ENCODE data around the gene BBC3. TPM values are rescaled to one million over a fixed set of nuclear protein-coding genes. Genes with fewer than 3 reads are reported as not detected.

BBC3 gene
- polyA plus RNA-seq, 1 donor from 2014 or later = 15.6 TPM

DNA sequence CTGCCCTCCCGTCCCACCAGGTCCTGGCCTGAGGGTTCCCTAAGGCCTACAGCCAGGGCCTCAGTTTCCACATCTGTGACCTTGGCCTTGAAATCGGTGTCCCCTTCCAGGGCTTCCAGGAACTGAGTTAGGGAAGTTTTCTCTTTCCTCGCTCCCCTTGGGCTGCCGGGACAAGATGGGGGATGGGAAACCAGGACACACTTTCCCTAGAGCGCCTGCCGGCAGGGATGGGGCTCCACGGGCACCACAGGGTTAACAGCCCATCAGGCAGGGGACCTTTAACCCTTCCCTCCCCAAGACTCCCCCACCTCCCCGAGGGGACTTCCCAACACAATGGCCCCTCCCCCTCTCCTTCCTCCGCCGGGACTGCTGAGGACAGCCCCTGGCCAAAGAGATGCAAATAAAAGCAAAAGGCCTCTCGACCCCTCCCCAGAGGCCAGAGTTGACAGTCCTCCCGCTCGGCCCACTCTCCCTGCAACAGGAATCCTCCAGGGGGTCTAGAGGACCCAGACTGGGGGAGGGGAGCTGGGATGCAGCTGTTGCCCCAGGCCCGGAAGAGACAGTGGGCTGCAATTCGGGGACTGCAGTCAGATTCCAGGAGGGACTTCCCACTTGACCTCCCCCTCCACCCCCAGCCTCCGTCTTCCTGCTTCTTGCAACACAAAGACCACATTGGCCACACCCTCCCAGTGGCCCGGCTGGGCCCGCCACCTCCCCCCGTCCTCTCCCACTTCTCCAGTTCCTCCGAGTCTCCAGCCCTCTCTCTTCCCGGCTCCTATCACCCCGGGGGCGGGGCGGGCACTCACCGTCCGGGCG lies 3.4 kb downstream of the BBC3 start:
- no peak for TF ChIP-seq EZH2 (IDR thresholded peaks at IDR 0.05; ENCODE audit: borderline replicate concordance, insufficient read depth, low read length, poor library complexity, severe bottlenecking)
- no peak for TF ChIP-seq EP300 (conservative IDR thresholded peaks at IDR 0.05; ENCODE audit: poor library complexity, severe bottlenecking)
- TF ChIP-seq, protein P1, sequence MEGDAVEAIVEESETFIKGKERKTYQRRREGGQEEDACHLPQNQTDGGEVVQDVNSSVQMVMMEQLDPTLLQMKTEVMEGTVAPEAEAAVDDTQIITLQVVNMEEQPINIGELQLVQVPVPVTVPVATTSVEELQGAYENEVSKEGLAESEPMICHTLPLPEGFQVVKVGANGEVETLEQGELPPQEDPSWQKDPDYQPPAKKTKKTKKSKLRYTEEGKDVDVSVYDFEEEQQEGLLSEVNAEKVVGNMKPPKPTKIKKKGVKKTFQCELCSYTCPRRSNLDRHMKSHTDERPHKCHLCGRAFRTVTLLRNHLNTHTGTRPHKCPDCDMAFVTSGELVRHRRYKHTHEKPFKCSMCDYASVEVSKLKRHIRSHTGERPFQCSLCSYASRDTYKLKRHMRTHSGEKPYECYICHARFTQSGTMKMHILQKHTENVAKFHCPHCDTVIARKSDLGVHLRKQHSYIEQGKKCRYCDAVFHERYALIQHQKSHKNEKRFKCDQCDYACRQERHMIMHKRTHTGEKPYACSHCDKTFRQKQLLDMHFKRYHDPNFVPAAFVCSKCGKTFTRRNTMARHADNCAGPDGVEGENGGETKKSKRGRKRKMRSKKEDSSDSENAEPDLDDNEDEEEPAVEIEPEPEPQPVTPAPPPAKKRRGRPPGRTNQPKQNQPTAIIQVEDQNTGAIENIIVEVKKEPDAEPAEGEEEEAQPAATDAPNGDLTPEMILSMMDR (IDR thresholded peaks at IDR 0.05; ENCODE audit: poor library complexity, severe bottlenecking) = no peak
- peak; percentile 13 for TF ChIP-seq REST (IDR thresholded peaks at IDR 0.05; ENCODE audit: borderline replicate concordance)
- Histone ChIP-seq H3K9me2 (ENCODE audit: insufficient read depth, low read length) (no peaks in the 10 kb centered on the region), H3K27me3 (ENCODE audit: insufficient read depth, low read depth, low read length) (no peaks in the 10 kb centered on the region), H3K27ac (ENCODE audit: low read length) (peak overlapping the region; percentile 75), H4K20me1 (ENCODE audit: insufficient read depth) (no peaks in the 10 kb centered on the region), H3K9ac (ENCODE audit: low read length) (peak overlapping the region; percentile 84), H3K36me3 (ENCODE audit: insufficient read depth, low read length) (no peaks in the 10 kb centered on the region), H3K4me3 (ENCODE audit: low read length) (peak overlapping the region; percentile 67), H3F3A (ENCODE audit: insufficient read depth, low read length, poor library complexity, severe bottlenecking) (no peaks in the 10 kb centered on the region), H3K79me2 (replicated peaks; ENCODE audit: insufficient read depth, low read length) (no peaks in the 10 kb centered on the region), H3K4me2 (ENCODE audit: low read length) (no peak overlapping the region), H3K9me3 (ENCODE audit: low read length) (no peaks in the 10 kb centered on the region), H2AFZ (ENCODE audit: low read depth, low read length) (no peak overlapping the region)

DNA sequence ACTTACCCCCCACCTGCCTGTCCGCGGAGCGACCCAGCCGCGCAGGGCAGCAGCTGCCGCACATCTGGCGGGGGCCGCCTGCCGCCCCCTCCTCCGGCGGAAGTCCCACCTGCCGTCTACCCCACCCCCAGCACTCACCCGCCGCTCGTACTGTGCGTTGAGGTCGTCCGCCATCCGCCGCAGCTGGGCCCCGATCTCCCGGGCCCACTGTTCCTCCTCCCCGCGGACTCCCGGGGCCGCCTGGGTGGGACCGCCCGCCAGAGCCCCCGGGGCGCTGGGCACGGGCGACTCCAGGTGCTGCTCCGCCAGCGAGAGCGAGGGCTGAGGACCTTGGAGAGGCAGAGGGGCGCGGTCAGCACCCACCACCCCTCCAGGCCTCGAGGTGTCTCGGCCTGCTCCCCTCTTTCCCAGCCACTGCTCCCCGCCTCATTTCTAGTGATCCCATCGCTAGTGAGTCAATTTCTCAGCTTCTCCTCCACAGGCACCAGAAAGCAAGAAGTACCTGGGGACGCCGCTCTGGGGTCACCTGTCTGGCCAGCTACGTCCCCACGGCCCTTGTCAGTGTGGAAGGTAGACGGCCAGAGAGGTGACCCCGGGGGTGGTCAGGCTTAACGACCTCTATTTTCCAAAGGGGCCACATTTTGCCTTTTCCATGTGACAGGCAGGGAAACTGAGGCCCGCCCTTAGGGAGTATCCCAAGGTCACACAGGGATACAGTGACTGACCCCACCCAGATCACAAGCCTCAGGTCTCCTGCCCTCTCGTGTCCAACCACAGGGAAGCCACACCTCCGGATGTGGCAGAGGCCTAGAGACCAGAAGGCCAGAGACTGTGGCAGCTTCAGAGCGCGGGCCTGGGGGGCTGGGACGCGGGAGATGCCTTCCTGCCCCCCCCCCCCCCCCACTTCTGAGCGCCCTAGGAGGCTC lies 4.3 kb downstream of the BBC3 start:
- no peaks in the 10 kb centered on the region for H3K79me2 ChIP-seq (replicated peaks; ENCODE audit: insufficient read depth, low read length)
- peak overlapping the region; percentile 67 for H3K4me3 ChIP-seq (ENCODE audit: low read length)
- no peaks in the 10 kb centered on the region for H4K20me1 ChIP-seq (ENCODE audit: insufficient read depth)
- peak overlapping the region; percentile 68 for H3K4me2 ChIP-seq (ENCODE audit: low read length)
- no peaks in the 10 kb centered on the region for H3K9me2 ChIP-seq (ENCODE audit: insufficient read depth, low read length)
- no peak for TF ChIP-seq SMC3 (conservative IDR thresholded peaks at IDR 0.05; ENCODE audit: poor library complexity)
- TF ChIP-seq, protein P1 (IDR thresholded peaks at IDR 0.05; ENCODE audit: poor library complexity, severe bottlenecking) = no peak
- no peak for TF ChIP-seq EZH2 (IDR thresholded peaks at IDR 0.05; ENCODE audit: borderline replicate concordance, insufficient read depth, low read length, poor library complexity, severe bottlenecking)
- no peak for TF ChIP-seq RAD21 (conservative IDR thresholded peaks at IDR 0.05)
- TF ChIP-seq MXI1 (conservative IDR thresholded peaks at IDR 0.05; ENCODE audit: poor library complexity, severe bottlenecking) = no peak
- no peak for TF ChIP-seq POLR2AphosphoS5 (IDR thresholded peaks at IDR 0.05)
- no peak for TF ChIP-seq TAF1 (IDR thresholded peaks at IDR 0.05; ENCODE audit: low read depth)
- H3K9me3 ChIP-seq (ENCODE audit: low read length) = no peaks in the 10 kb centered on the region
- no peaks in the 10 kb centered on the region for H3K27me3 ChIP-seq (ENCODE audit: insufficient read depth, low read depth, low read length)
- H3K27ac ChIP-seq (ENCODE audit: low read length) = peak overlapping the region; percentile 75
- H3F3A ChIP-seq (ENCODE audit: insufficient read depth, low read length, poor library complexity, severe bottlenecking) = no peaks in the 10 kb centered on the region
- peak overlapping the region; percentile 84 for H3K9ac ChIP-seq (ENCODE audit: low read length)
- H2AFZ ChIP-seq (ENCODE audit: low read depth, low read length) = peak overlapping the region; percentile 27
- H3K36me3 ChIP-seq (ENCODE audit: insufficient read depth, low read length) = no peaks in the 10 kb centered on the region

All from neural cell (in vitro differentiated cells).